Fibroblast of lung (primary cell): ENCODE results near the gene MPRIP. TPM values are rescaled to one million over a fixed set of nuclear protein-coding genes. Genes with fewer than 3 reads are reported as not detected.

ENCODE experiments used
- DNase-seq, 2 donors: peaks; one replicate each; pipeline versions ENCODE4 v3.0.0 to v3.0.0-alpha.2; 2010; ENCODE audit warnings: low read depth in 2 of 2
- H2AFZ ChIP-seq: 2 replicates; pipeline ENCODE4 v1.5.1; 2012; ENCODE audit warnings: low read length, control low read depth, inconsistent platforms
- H3K27ac ChIP-seq: 2 replicates; pipeline ENCODE4 v1.5.1; 2011; ENCODE audit warnings: low read length, control low read depth; ENCODE audit not compliant: insufficient read depth
- H3K27me3 ChIP-seq: 2 replicates; pipeline ENCODE4 v1.5.1; 2011; ENCODE audit warnings: mild to moderate bottlenecking, low read length; ENCODE audit not compliant: control insufficient read depth, insufficient read depth
- H3K36me3 ChIP-seq: 2 replicates; pipeline ENCODE4 v1.5.1; 2011; ENCODE audit warnings: low read length; ENCODE audit not compliant: control insufficient read depth, insufficient read depth
- H3K4me1 ChIP-seq: 2 replicates; pipeline ENCODE4 v1.5.1; 2011; ENCODE audit warnings: low read length; ENCODE audit not compliant: control insufficient read depth, insufficient read depth; ENCODE audit errors: extremely low read depth
- H3K4me2 ChIP-seq: 2 replicates; pipeline ENCODE4 v1.5.1; 2011; ENCODE audit warnings: low read length, control low read depth; ENCODE audit not compliant: insufficient read depth; ENCODE audit errors: extremely low read depth
- H3K4me3 ChIP-seq, 4 experiments: fragments of 200-600 bp in 1 of 4; sonication (generic) in 1 of 4; replicated peaks in 1 of 4; 2 replicates each; pipeline ENCODE4 v1.5.1; 2011 to 2016; ENCODE audit warnings: low read length in 4 of 4, low read depth in 3 of 4, mild to moderate bottlenecking in 3 of 4, control low read depth in 2 of 4, inconsistent platforms in 1 of 4, mixed read lengths in 1 of 4; ENCODE audit not compliant: insufficient read depth in 1 of 4; ENCODE audit errors: control extremely low read depth in 1 of 4
- H3K79me2 ChIP-seq: 2 replicates; pipeline ENCODE4 v1.5.1; 2012; ENCODE audit warnings: mild to moderate bottlenecking, low read length, inconsistent platforms; ENCODE audit not compliant: control insufficient read depth, insufficient read depth
- H3K9ac ChIP-seq: 2 replicates; pipeline ENCODE4 v1.5.1; 2011; ENCODE audit warnings: mild to moderate bottlenecking, low read length, control low read depth; ENCODE audit not compliant: insufficient read depth
- H3K9me3 ChIP-seq: 2 replicates; pipeline ENCODE4 v1.5.1; 2012; ENCODE audit warnings: low read depth, low read length; ENCODE audit not compliant: control insufficient read depth, insufficient read depth
- H4K20me1 ChIP-seq: 2 replicates; pipeline ENCODE4 v1.5.1; 2011; ENCODE audit warnings: low read length; ENCODE audit not compliant: control insufficient read depth, insufficient read depth; ENCODE audit errors: extremely low read depth
- CTCF ChIP-seq, 2 donors: IDR thresholded peaks in 1 of 2; conservative IDR thresholded peaks in 1 of 2; 1 replicate in 1 of 2; 2 replicates in 1 of 2; pipeline ENCODE4 v1.5.1; 2011 to 2012; ENCODE audit warnings: low read length in 2 of 2, control low read depth in 1 of 2, inconsistent platforms in 1 of 2, low read depth in 1 of 2, mild to moderate bottlenecking in 1 of 2
- EZH2 ChIP-seq: IDR thresholded peaks from 2 replicates; pipeline ENCODE4 v1.5.1; 2012; ENCODE audit warnings: low read length, control low read depth, mild to moderate bottlenecking; ENCODE audit errors: missing control alignments
- polyA plus RNA-seq, 2 donors: library from polyadenylated mRNA; depleted of rRNA in 1 of 2; stranded (reverse) in 1 of 2; unstranded in 1 of 2; fragments of >200 nt; gene quantifications; 2 replicates each; pipeline ENCODE4 v1.2.1, GENCODE V29; 2011 to 2012; ENCODE audit warnings: missing spikeins in 1 of 2
- total RNA-seq: library from RNA; depleted of rRNA; stranded (reverse); fragments of >200 nt; gene quantifications from 2 replicates; pipeline ENCODE4 v1.2.1, GENCODE V29; 2014

Gene MPRIP
- total and polyA plus RNA-seq, 2 donors (not counting 1 experiment from before 2014, with no cell fraction given), result 104 to 124 TPM

GRCh38 chr17:17019430-17019762 lies 22.9 kb upstream of the MPRIP start:
- Histone ChIP-seq H2AFZ (no peak overlapping the region), H3K9ac (no peak overlapping the region), H4K20me1 (no peaks in the 10 kb centered on the region), H3K9me3 (no peaks in the 10 kb centered on the region), H3K27ac (no peak overlapping the region), H3K36me3 (no peaks in the 10 kb centered on the region), H3K4me2 (no peak overlapping the region), H3K79me2 (no peaks in the 10 kb centered on the region), H3K4me1 (no peaks in the 10 kb centered on the region), H3K4me3 (no peak overlapping the region), H3K27me3 (peaks cover 7% of the 10 kb centered on the region)
- TF ChIP-seq CTCF (conservative IDR thresholded peaks at IDR 0.05 in 1 of 2, IDR thresholded peaks at IDR 0.05 in 1 of 2; ENCODE audit: low read depth in 1 of 2, low read length in 2 of 2), result no peak
- TF ChIP-seq EZH2, result no peak
- DNase-seq, result no peak

- no peaks in the 10 kb centered on the region for H3K4me1 ChIP-seq
- H3K9ac ChIP-seq, result no peak overlapping the region
- H3K4me3 ChIP-seq, result no peak overlapping the region
- H3K36me3 ChIP-seq, result no peaks in the 10 kb centered on the region
- no peak overlapping the region for H3K4me2 ChIP-seq
- H3K9me3 ChIP-seq, result no peaks in the 10 kb centered on the region
- TF ChIP-seq EZH2 (no peak), CTCF (conservative IDR thresholded peaks at IDR 0.05 in 1 of 2, IDR thresholded peaks at IDR 0.05 in 1 of 2; ENCODE audit: low read depth in 1 of 2, low read length in 2 of 2) (no peak)
- DNase-seq, result no peak
- H2AFZ ChIP-seq, result no peak overlapping the region
- no peaks in the 10 kb centered on the region for H3K79me2 ChIP-seq
- H3K27ac ChIP-seq, result no peak overlapping the region
- no peaks in the 10 kb centered on the region for H4K20me1 ChIP-seq
- peaks cover 7% of the 10 kb centered on the region for H3K27me3 ChIP-seq
These were observed 22.3 kb upstream of the MPRIP start for GRCh38 chr17:17019891-17020456.

GRCh38 chr17:17020821-17021193 lies 21.4 kb upstream of the MPRIP start:
- no peak overlapping the region for H3K4me2 ChIP-seq
- H3K9me3 ChIP-seq, result no peaks in the 10 kb centered on the region
- H4K20me1 ChIP-seq, result no peaks in the 10 kb centered on the region
- no peaks in the 10 kb centered on the region for H3K79me2 ChIP-seq
- H3K27me3 ChIP-seq, result peaks cover 7% of the 10 kb centered on the region
- H3K36me3 ChIP-seq, result no peaks in the 10 kb centered on the region
- no peak overlapping the region for H3K4me3 ChIP-seq
- H3K27ac ChIP-seq, result no peak overlapping the region
- TF ChIP-seq EZH2, result no peak
- no peak for TF ChIP-seq CTCF (conservative IDR thresholded peaks at IDR 0.05 in 1 of 2, IDR thresholded peaks at IDR 0.05 in 1 of 2; ENCODE audit: low read depth in 1 of 2, low read length in 2 of 2)
- no peak for DNase-seq
- H3K4me1 ChIP-seq, result no peaks in the 10 kb centered on the region
- H2AFZ ChIP-seq, result no peak overlapping the region
- H3K9ac ChIP-seq, result no peak overlapping the region
